ENCODE data around the gene GJB3. TPM values are rescaled to one million over a fixed set of nuclear protein-coding genes. Genes with fewer than 3 reads are reported as not detected.

The GJB3 gene
- total RNA-seq, 1 experiment from 2014 or later, result 46.7 TPM

DNA sequence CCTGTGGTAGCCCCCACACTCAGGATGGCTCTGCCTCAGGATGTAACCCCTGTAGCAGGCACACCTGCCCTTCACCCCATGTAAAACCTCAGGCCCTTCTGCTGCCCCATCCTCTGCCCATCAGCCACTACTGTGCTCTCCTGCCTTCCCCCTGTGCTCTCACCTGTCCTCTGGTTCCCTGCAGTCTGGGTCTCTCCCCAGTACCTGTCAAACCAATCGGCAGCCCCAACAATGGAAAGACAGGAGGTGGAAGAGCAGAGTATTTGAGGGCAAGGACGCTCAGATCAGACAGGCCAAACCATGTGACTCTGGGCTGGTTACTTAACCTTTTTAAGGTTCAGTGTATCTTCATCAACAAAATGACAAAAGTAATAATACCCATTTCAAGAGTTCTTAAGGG is 47.6 kb downstream of the GJB3 start (continued):
- TF ChIP-seq TCF7L2 (IDR thresholded peaks at IDR 0.05; ENCODE audit: borderline replicate concordance, extremely low read depth, insufficient read depth, insufficient read length) (no peak), POLR2A (IDR thresholded peaks at IDR 0.05; ENCODE audit: borderline replicate concordance, extremely low read depth, insufficient read depth, insufficient read length) (no peak)

DNA sequence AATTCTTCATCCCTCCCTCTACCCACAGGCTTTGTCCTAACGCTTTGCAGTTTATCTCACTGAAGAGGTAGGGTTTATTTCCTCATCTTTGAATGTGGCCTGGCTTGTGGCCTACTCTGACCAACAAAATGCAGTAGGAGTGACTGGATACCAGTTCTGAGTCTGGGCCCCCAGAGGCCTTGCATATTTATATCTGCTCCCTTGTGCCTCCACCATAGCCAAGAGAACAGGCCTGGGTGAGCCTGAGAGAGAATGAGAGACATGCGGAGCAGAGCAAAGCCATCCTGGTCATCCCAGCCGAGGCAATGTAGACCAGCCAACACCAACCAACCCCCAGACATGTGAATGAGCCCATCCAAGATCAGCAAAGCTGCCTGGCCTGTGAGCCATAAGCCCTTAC is 48.2 kb downstream of the GJB3 start:
- intact Hi-C loops (cut with micrococcal nuclease), result no loop called here
- H4K20me1 ChIP-seq (ENCODE audit: insufficient read depth), result no peaks in the 10 kb centered on the region
- RAD21 ChIA-PET (ENCODE audit: low non-redundant PET in 1 of 2, low total read pairs in 2 of 2, uncharacterized antibody in 2 of 2, unreplicated experiment in 2 of 2), result no interaction called here
- no peak overlapping the region for H3K27ac ChIP-seq (ENCODE audit: low read depth, low read length)
- H3K4me3 ChIP-seq (replicated peaks in 1 of 2; ENCODE audit: low read depth in 1 of 2, low read length in 2 of 2), result no peak overlapping the region
- H2AFZ ChIP-seq (ENCODE audit: low read depth, low read length, poor library complexity, severe bottlenecking), result no peak overlapping the region
- H3K27me3 ChIP-seq (ENCODE audit: insufficient read depth, low read length), result peaks cover 6% of the 10 kb centered on the region; the same call in 1 of the 2 replicates
- CTCF ChIA-PET, result no interaction called here
- ATAC-seq, result no peak
- H3K9ac ChIP-seq (ENCODE audit: low read length), result no peak overlapping the region
- no peak overlapping the region for H3K4me2 ChIP-seq (ENCODE audit: low read length)
- DNase-seq (ENCODE audit: low read depth, low spot score), result no peak
- no peaks in the 10 kb centered on the region for H3K79me2 ChIP-seq (ENCODE audit: insufficient read depth, low read length)
- POLR2A ChIA-PET, result no interaction called here
- H3K9me2 ChIP-seq (ENCODE audit: insufficient read depth), result no peaks in the 10 kb centered on the region
- no TSS peak for BruUV-seq (replicated peaks)
- H3K36me3 ChIP-seq (ENCODE audit: control insufficient read depth in 1 of 2, insufficient read depth in 2 of 2, low read length in 2 of 2), result no peaks in the 10 kb centered on the region
- H3K9me3 ChIP-seq (ENCODE audit: control insufficient read depth in 1 of 2, insufficient read depth in 1 of 2, low read depth in 1 of 2, low read length in 2 of 2), result no peaks in the 10 kb centered on the region
- no peaks in the 10 kb centered on the region for H3K4me1 ChIP-seq (ENCODE audit: control insufficient read depth in 1 of 2, insufficient read depth in 2 of 2, low read length in 2 of 2)
- TF ChIP-seq CBX3 (IDR thresholded peaks at IDR 0.05; ENCODE audit: low read depth) (no peak), CEBPB (IDR thresholded peaks at IDR 0.05; ENCODE audit: low read depth) (no peak)
- TF ChIP-seq, protein P1, sequence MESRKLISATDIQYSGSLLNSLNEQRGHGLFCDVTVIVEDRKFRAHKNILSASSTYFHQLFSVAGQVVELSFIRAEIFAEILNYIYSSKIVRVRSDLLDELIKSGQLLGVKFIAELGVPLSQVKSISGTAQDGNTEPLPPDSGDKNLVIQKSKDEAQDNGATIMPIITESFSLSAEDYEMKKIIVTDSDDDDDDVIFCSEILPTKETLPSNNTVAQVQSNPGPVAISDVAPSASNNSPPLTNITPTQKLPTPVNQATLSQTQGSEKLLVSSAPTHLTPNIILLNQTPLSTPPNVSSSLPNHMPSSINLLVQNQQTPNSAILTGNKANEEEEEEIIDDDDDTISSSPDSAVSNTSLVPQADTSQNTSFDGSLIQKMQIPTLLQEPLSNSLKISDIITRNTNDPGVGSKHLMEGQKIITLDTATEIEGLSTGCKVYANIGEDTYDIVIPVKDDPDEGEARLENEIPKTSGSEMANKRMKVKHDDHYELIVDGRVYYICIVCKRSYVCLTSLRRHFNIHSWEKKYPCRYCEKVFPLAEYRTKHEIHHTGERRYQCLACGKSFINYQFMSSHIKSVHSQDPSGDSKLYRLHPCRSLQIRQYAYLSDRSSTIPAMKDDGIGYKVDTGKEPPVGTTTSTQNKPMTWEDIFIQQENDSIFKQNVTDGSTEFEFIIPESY (IDR thresholded peaks at IDR 0.05; ENCODE audit: extremely low read depth, insufficient replicate concordance, low read length), result no peak

DNA sequence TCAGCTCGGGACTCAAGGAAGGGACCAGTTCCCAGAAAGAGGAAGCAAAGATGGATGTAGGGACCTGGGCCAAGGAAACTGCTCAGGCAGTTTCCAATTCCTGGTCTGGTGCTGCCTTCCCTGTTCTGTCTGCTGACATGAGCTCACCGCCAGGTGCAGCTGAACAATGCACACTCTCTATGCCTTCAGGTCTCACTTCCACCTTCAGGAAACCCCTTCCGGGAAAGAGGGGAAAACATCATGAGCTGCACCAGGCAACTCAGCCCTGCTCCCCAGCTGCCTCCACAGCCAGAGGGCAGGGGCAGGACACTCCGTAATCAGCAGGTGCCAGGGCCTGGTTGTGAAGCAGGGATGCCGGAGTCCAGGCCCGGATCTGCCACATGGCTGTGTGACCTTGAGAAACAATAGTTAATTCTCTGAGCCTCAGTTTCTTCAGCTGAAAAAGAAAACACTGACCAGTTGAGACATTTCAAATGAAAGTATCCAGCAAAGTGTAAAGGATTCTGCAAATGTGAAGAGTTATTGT is 50.8 kb downstream of the GJB3 start:
- H2AFZ ChIP-seq (ENCODE audit: low read depth, low read length, poor library complexity, severe bottlenecking), result no peak overlapping the region
- H3K4me1 ChIP-seq (ENCODE audit: control insufficient read depth in 1 of 2, insufficient read depth in 2 of 2, low read length in 2 of 2), result no peaks in the 10 kb centered on the region
- DNase-seq (ENCODE audit: low read depth, low spot score), result no peak
- no peak overlapping the region for H3K4me3 ChIP-seq (replicated peaks in 1 of 2; ENCODE audit: low read depth in 1 of 2, low read length in 2 of 2)
- RAD21 ChIA-PET (ENCODE audit: low non-redundant PET in 1 of 2, low total read pairs in 2 of 2, uncharacterized antibody in 2 of 2, unreplicated experiment in 2 of 2), result no interaction called here
- no peaks in the 10 kb centered on the region for H4K20me1 ChIP-seq (ENCODE audit: insufficient read depth)
- H3K9me2 ChIP-seq (ENCODE audit: insufficient read depth), result no peaks in the 10 kb centered on the region
- intact Hi-C loops (cut with micrococcal nuclease), result no loop called here
- no TSS peak for BruUV-seq (replicated peaks)
- TF ChIP-seq EZH2phosphoT487 (IDR thresholded peaks at IDR 0.05; ENCODE audit: borderline replicate concordance), result no peak
- TF ChIP-seq EZH2 (IDR thresholded peaks at IDR 0.05), result no peak
- TF ChIP-seq, protein P2, sequence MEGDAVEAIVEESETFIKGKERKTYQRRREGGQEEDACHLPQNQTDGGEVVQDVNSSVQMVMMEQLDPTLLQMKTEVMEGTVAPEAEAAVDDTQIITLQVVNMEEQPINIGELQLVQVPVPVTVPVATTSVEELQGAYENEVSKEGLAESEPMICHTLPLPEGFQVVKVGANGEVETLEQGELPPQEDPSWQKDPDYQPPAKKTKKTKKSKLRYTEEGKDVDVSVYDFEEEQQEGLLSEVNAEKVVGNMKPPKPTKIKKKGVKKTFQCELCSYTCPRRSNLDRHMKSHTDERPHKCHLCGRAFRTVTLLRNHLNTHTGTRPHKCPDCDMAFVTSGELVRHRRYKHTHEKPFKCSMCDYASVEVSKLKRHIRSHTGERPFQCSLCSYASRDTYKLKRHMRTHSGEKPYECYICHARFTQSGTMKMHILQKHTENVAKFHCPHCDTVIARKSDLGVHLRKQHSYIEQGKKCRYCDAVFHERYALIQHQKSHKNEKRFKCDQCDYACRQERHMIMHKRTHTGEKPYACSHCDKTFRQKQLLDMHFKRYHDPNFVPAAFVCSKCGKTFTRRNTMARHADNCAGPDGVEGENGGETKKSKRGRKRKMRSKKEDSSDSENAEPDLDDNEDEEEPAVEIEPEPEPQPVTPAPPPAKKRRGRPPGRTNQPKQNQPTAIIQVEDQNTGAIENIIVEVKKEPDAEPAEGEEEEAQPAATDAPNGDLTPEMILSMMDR (IDR thresholded peaks at IDR 0.05 in 2 of 3, conservative IDR thresholded peaks at IDR 0.05 in 1 of 3; ENCODE audit: borderline replicate concordance in 1 of 3, insufficient read depth in 1 of 3, low read depth in 2 of 3, low read length in 2 of 3), result no peak
- TF ChIP-seq YY1 (IDR thresholded peaks at IDR 0.05; ENCODE audit: extremely low read depth, insufficient replicate concordance, low read depth, low read length), result no peak
- TF ChIP-seq, protein P1 (IDR thresholded peaks at IDR 0.05; ENCODE audit: extremely low read depth, insufficient replicate concordance, low read length), result no peak
- TF ChIP-seq ZNF274 (IDR thresholded peaks at IDR 0.05; ENCODE audit: low read depth, low read length), result no peak
- TF ChIP-seq CEBPB (IDR thresholded peaks at IDR 0.05; ENCODE audit: low read depth), result no peak
- no peak for TF ChIP-seq POLR2AphosphoS5 (IDR thresholded peaks at IDR 0.05; ENCODE audit: low read depth, low read length)
- no peaks in the 10 kb centered on the region for H3K36me3 ChIP-seq (ENCODE audit: control insufficient read depth in 1 of 2, insufficient read depth in 2 of 2, low read length in 2 of 2)
- H3K27ac ChIP-seq (ENCODE audit: low read depth, low read length), result no peak overlapping the region
- POLR2A ChIA-PET, result no interaction called here
- ATAC-seq, result no peak
- no peak overlapping the region for H3K9ac ChIP-seq (ENCODE audit: low read length)
- no peaks in the 10 kb centered on the region for H3K9me3 ChIP-seq (ENCODE audit: control insufficient read depth in 1 of 2, insufficient read depth in 1 of 2, low read depth in 1 of 2, low read length in 2 of 2)
- CTCF ChIA-PET, result no interaction called here
- peaks cover under 1% of the 10 kb centered on the region; the same call in 1 of the 2 replicates for H3K27me3 ChIP-seq (ENCODE audit: insufficient read depth, low read length)
- no peak overlapping the region for H3K4me2 ChIP-seq (ENCODE audit: low read length)
- no peaks in the 10 kb centered on the region for H3K79me2 ChIP-seq (ENCODE audit: insufficient read depth, low read length)

Measured in HCT116 (cell line).